Heart left ventricle (tissue), 16 donors: ENCODE results near the gene HOXD12. TPM values are rescaled to one million over a fixed set of nuclear protein-coding genes. Genes with fewer than 3 reads are reported as not detected.

ENCODE experiments used
- ATAC-seq, 4 donors: fragments of 200-7000 bp; cut with Tn5 transposase; one replicate each; pipeline ENCODE4 v1.9.1; 2020 to 2022; ENCODE audit warnings: moderate library complexity in 4 of 4, mild to moderate bottlenecking in 3 of 4, moderate number of reproducible peaks in 1 of 4
- DNase-seq, 5 donors: peaks; one replicate each; pipeline ENCODE4 v3.0.0-alpha.2; 2020
- H3K27ac ChIP-seq, 12 donors: fragments of 200-600 bp; sonication (generic) in 4 of 12; one replicate each; pipeline versions ENCODE4 v1.5.0 to v1.8.0; 2016 to 2022; ENCODE audit warnings: mild to moderate bottlenecking in 2 of 12
- H3K27me3 ChIP-seq, 9 donors: fragments of 200-600 bp; sonication (generic) in 2 of 9; one replicate each; pipeline versions ENCODE4 v1.5.1 to v1.8.0; 2016 to 2022; ENCODE audit warnings: mild to moderate bottlenecking in 3 of 9
- H3K36me3 ChIP-seq, 9 donors: fragments of 200-600 bp; sonication (generic) in 2 of 9; one replicate each; pipeline versions ENCODE4 v1.5.0 to v1.8.0; 2018 to 2022; ENCODE audit warnings: mild to moderate bottlenecking in 2 of 9
- H3K4me1 ChIP-seq, 12 donors: fragments of 200-600 bp; sonication (generic) in 4 of 12; one replicate each; pipeline versions ENCODE4 v1.5.0 to v1.8.0; 2016 to 2022; ENCODE audit warnings: mild to moderate bottlenecking in 3 of 12
- H3K4me3 ChIP-seq, 12 donors: fragments of 200-600 bp; sonication (generic) in 4 of 12; one replicate each; pipeline versions ENCODE4 v1.5.0 to v1.8.0; 2017 to 2022; ENCODE audit warnings: mild to moderate bottlenecking in 9 of 12, moderate library complexity in 4 of 12
- H3K9me3 ChIP-seq, 12 donors: fragments of 200-600 bp; sonication (generic) in 4 of 12; one replicate each; pipeline versions ENCODE4 v1.5.0 to v1.8.0; 2016 to 2022; ENCODE audit warnings: mild to moderate bottlenecking in 1 of 12
- CTCF ChIP-seq, 12 donors: fragments of 200-600 bp; sonication (generic) in 4 of 12; IDR thresholded peaks; one replicate each; pipeline versions ENCODE4 v1.5.0 to v1.8.0; 2018 to 2022; ENCODE audit warnings: antibody characterized with exemption in 12 of 12, mild to moderate bottlenecking in 5 of 12
- POLR2A ChIP-seq, 2 donors: fragments of 450-650 bp; IDR thresholded peaks; one replicate each; pipeline ENCODE4 v1.6.1; 2017; ENCODE audit warnings: antibody characterized with exemption in 2 of 2, mild to moderate bottlenecking in 2 of 2, moderate library complexity in 2 of 2
- WGBS, 4 donors: extraction: QIAGEN DNeasy Blood & Tissue Kit in 2 of 4; methylation state at CpG; one replicate each; pipeline versions ENCODE4 v1.1.5 to v1.1.7; 2013 to 2018; 5-methylcytosine and 5-hydroxymethylcytosine counted together
- intact Hi-C, 10 donors: fragments of 100-400 bp; cut with DNase I; formaldehyde crosslinking; loops; one replicate each; pipeline versions ENCODE4 v1.11.1 to v1.14.2; 2022
- polyA plus RNA-seq, 2 donors: library from polyadenylated mRNA; stranded (reverse); fragments of 200-250 nt; gene quantifications; one replicate each; pipeline ENCODE4 v1.2.3, GENCODE V29; 2013
- total RNA-seq, 9 donors: library from RNA; depleted of rRNA in 2 of 9; stranded (reverse); fragments of >200 nt in 2 of 9; fragmentation: NEBNext Ultra II Directional in 3 of 9; extraction: Animal tissue kit (Norgen Biotek cat#: 25700) in 3 of 9; gene quantifications; one replicate each; pipeline versions ENCODE4 v1.1.0 to v1.2.4, GENCODE V29; 2016 to 2023
- donor health status: ischemic (EF 13 %, LVEDD 7.1; RV severe dilation, severe dysfunction).
- donor health status: healthy with polysubstance abuse.
- donor health status: DM: no; HTN: yes; CAD: no.
- donor health status: DM: no; HTN: no; CAD: no.
- donor health status: ischemic (EF 25% LVEDD 6.9; RV normal size, moderate dysfunction).
- donor health status: ischemic (EF 25% LVEDD 5.7; RV mildly dilated, moderate dysfunction).
- donor health status: healthy.
- donor health status: DM: yes; HTN: yes; CAD: no.
- donor health status: ischemic (EF 35%, LVEDD 5.7; RV mildly dilated, moderate dysfunction).
- donor health status: nonischemic (EF 11% LVEDD 7.7; RV severe dilation, severe dysfunction).
- donor health status: DM: yes; HTN: yes; CAD: no.
- donor health status: PGD.
- donor health status: ischemic (EF 29% LVEDD 5.4; RV normal size, mild dysfunction).
- donor health status: nonischemic (EF 23%, LVEDD 6.1; RV moderate dilation, normal function).

HOXD12 gene
- total and polyA plus RNA-seq, 11 donors, result not detected

GRCh38 chr2:176074919-176075425, 24.6 kb upstream of the HOXD12 start:
- Histone ChIP-seq H3K9me3 (no peaks in the 10 kb centered on the region), H3K27ac (no peak overlapping the region), H3K4me3 (no peak overlapping the region), H3K27me3 (peaks cover 80 to 100% (median 99%) of the 10 kb centered on the region in 9 donors), H3K4me1 (peaks cover 0 to 25% (median 4%) of the 10 kb centered on the region in 12 donors), H3K36me3 (no peaks in the 10 kb centered on the region)
- intact Hi-C loops, result loop anchor here in 1 of 10 donors (10.0 kb wide), 1 partner anchor 70 kb away; the partner anchor contains the start of gene LNPK
- DNase-seq, result no peak
- no peak for ATAC-seq
- 40 to 52% (median 41%) methylated on average over 7 of the region's 7 CpGs for WGBS, 4 donors
- TF ChIP-seq CTCF (IDR thresholded peaks at IDR 0.05) (no peak), POLR2A (IDR thresholded peaks at IDR 0.05) (no peak)

GRCh38 chr2:176075481-176075880, 24.1 kb upstream of the HOXD12 start:
- intact Hi-C loops, result loop anchor here in 1 of 10 donors (10.0 kb wide), 1 partner anchor 71 kb away; the partner anchor contains the start of gene LNPK
- H3K36me3 ChIP-seq, result no peaks in the 10 kb centered on the region
- H3K4me1 ChIP-seq, result peaks cover 0 to 30% (median 5%) of the 10 kb centered on the region in 12 donors
- H3K27me3 ChIP-seq, result peaks cover 79 to 99% (median 97%) of the 10 kb centered on the region in 9 donors
- no peak for ATAC-seq
- no peak overlapping the region for H3K27ac ChIP-seq
- no peaks in the 10 kb centered on the region for H3K9me3 ChIP-seq
- H3K4me3 ChIP-seq, result no peak overlapping the region
- WGBS, 4 donors, result 9 to 13% (median 11%) methylated on average over 15 of the region's 15 CpGs
- TF ChIP-seq CTCF (IDR thresholded peaks at IDR 0.05) (no peak), POLR2A (IDR thresholded peaks at IDR 0.05) (no peak)
- DNase-seq, result no peak

GRCh38 chr2:176076063-176076462, 23.5 kb upstream of the HOXD12 start:
- WGBS, 4 donors, result 18 to 24% (median 22%) methylated on average over 7 of the region's 7 CpGs
- TF ChIP-seq CTCF (IDR thresholded peaks at IDR 0.05) (no peak), POLR2A (IDR thresholded peaks at IDR 0.05) (no peak)
- no peak for ATAC-seq
- Histone ChIP-seq H3K4me1 (peaks cover 0 to 34% (median 6%) of the 10 kb centered on the region in 12 donors), H3K27ac (no peak overlapping the region), H3K36me3 (no peaks in the 10 kb centered on the region), H3K9me3 (peaks cover 0 to under 1% (median 0%) of the 10 kb centered on the region in 12 donors), H3K4me3 (no peak overlapping the region), H3K27me3 (peaks cover 80 to 99% (median 97%) of the 10 kb centered on the region in 9 donors)
- no peak for DNase-seq
- intact Hi-C loops, result loop anchor here in 1 of 10 donors (10.0 kb wide), 1 partner anchor 71 kb away; the partner anchor contains the start of gene LNPK

GRCh38 chr2:176076796-176077195, 22.8 kb upstream of the HOXD12 start:
- intact Hi-C loops, result loop anchor here in 1 of 10 donors (10.0 kb wide), 1 partner anchor 72 kb away; the partner anchor contains the start of gene LNPK
- Histone ChIP-seq H3K36me3 (no peaks in the 10 kb centered on the region), H3K4me1 (peaks cover 0 to 30% (median 6%) of the 10 kb centered on the region in 12 donors), H3K27me3 (peaks cover 82 to 99% (median 97%) of the 10 kb centered on the region in 9 donors), H3K9me3 (peaks cover 0 to 4% (median 0%) of the 10 kb centered on the region in 12 donors), H3K27ac (no peak overlapping the region), H3K4me3 (no peak overlapping the region)
- TF ChIP-seq POLR2A (IDR thresholded peaks at IDR 0.05) (no peak), CTCF (IDR thresholded peaks at IDR 0.05) (no peak)
- ATAC-seq, result no peak
- 18 to 26% (median 20%) methylated on average over 2 of the region's 2 CpGs for WGBS, 4 donors
- no peak for DNase-seq
